K562 (cell line): ENCODE data around the gene ENSA. TPM values are rescaled to one million over a fixed set of nuclear protein-coding genes. Genes with fewer than 3 reads are reported as not detected.

Experiments
- ARID3B ChIP-seq: fragments of 250-450 bp; sonication (Bioruptor Pico); IDR thresholded peaks from 2 replicates; pipeline ENCODE4 v1.4.0; 2020; ENCODE audit warnings: borderline replicate concordance
- ASH1L ChIP-seq: fragments of 450-650 bp; IDR thresholded peaks from 2 replicates; pipeline ENCODE4 v1.6.1; 2018; ENCODE audit warnings: borderline replicate concordance, mild to moderate bottlenecking, low read depth; ENCODE audit not compliant: partially characterized antibody
- BMI1 ChIP-seq: fragments of 150-350 bp; IDR thresholded peaks from 2 replicates; pipeline ENCODE4 v1.6.1; 2014; ENCODE audit warnings: low read length
- BRD9 ChIP-seq: fragments of 450-650 bp; IDR thresholded peaks from 2 replicates; pipeline ENCODE4 v1.6.1; 2018; ENCODE audit warnings: low read depth; ENCODE audit not compliant: partially characterized antibody
- CGGBP1 ChIP-seq: fragments of 250-450 bp; sonication (Bioruptor Pico); IDR thresholded peaks from 2 replicates; pipeline ENCODE4 v1.9.0; 2021; ENCODE audit warnings: mild to moderate bottlenecking
- CHAMP1 ChIP-seq: fragments of 450-650 bp; IDR thresholded peaks from 2 replicates; pipeline ENCODE4 v1.6.1; 2016; ENCODE audit warnings: mild to moderate bottlenecking
- COPS2 ChIP-seq: fragments of 450-650 bp; conservative IDR thresholded peaks from 2 replicates; pipeline ENCODE4 v1.6.1; 2016; ENCODE audit warnings: mild to moderate bottlenecking, moderate library complexity
- ETV1 ChIP-seq: fragments of 450-650 bp; conservative IDR thresholded peaks from 2 replicates; pipeline ENCODE4 v1.6.1; 2016; ENCODE audit warnings: missing genetic modification characterization, control low read depth, low read depth, missing compliant biosample characterization
- FOXK2 ChIP-seq, 2 experiments: fragments of 450-650 bp; IDR thresholded peaks in 1 of 2; conservative IDR thresholded peaks in 1 of 2; 2 replicates each; pipeline ENCODE4 v1.6.1; 2016; ENCODE audit warnings: low read depth in 2 of 2, mild to moderate bottlenecking in 1 of 2
- FOXM1 ChIP-seq, 2 experiments: fragments of 450-650 bp in 1 of 2; sonication (generic) in 1 of 2; formaldehyde crosslinking in 1 of 2; IDR thresholded peaks; 2 replicates each; pipeline versions ENCODE4 v1.6.1 to v1.9.0; 2017 to 2022; ENCODE audit warnings: low read depth in 2 of 2, mild to moderate bottlenecking in 2 of 2, missing genetic modification reagents in 1 of 2, moderate library complexity in 1 of 2
- HDAC6 ChIP-seq: IDR thresholded peaks from 2 replicates; pipeline ENCODE4 v1.6.1; 2012; ENCODE audit warnings: low read depth, mild to moderate bottlenecking, control low read depth, inconsistent platforms, low read length, moderate library complexity
- JUND ChIP-seq, 2 experiments: IDR thresholded peaks; 2 replicates in 1 of 2; 3 replicates in 1 of 2; pipeline ENCODE4 v1.6.1; 2011; ENCODE audit warnings: borderline replicate concordance in 2 of 2, low read depth in 2 of 2, low read length in 2 of 2, improper control_type of control experiment in 1 of 2, missing biosample characterization in 1 of 2, missing genetic modification characterization in 1 of 2, missing genetic modification reagents in 1 of 2
- MIER1 ChIP-seq: fragments of 450-650 bp; IDR thresholded peaks from 2 replicates; pipeline ENCODE4 v1.6.1; 2016; ENCODE audit warnings: antibody characterized with exemption, mild to moderate bottlenecking, low read depth
- PTBP1 ChIP-seq: fragments of 200-400 bp; formaldehyde crosslinking; IDR thresholded peaks from 2 replicates; pipeline ENCODE4 v1.6.1; 2017; ENCODE audit warnings: low read depth, low read length
- RAD51 ChIP-seq: fragments of 450-650 bp; IDR thresholded peaks from 2 replicates; pipeline ENCODE4 v1.7.1; 2016; ENCODE audit warnings: low read depth, mild to moderate bottlenecking, borderline replicate concordance
- SFPQ ChIP-seq: fragments of 200-400 bp; formaldehyde crosslinking; IDR thresholded peaks from 2 replicates; pipeline ENCODE4 v1.6.1; 2017; ENCODE audit warnings: mild to moderate bottlenecking, low read depth, low read length, moderate library complexity
- SIX5 ChIP-seq, 2 experiments: IDR thresholded peaks; 2 replicates each; pipeline ENCODE4 v1.6.1; 2011; ENCODE audit warnings: low read length in 2 of 2, borderline replicate concordance in 1 of 2, low read depth in 1 of 2, mild to moderate bottlenecking in 1 of 2, moderate library complexity in 1 of 2; ENCODE audit not compliant: insufficient read depth in 1 of 2
- TRIM24 ChIP-seq, 2 experiments: fragments of 450-650 bp; IDR thresholded peaks; 2 replicates each; pipeline ENCODE4 v1.6.1; 2016
- ZNF586 ChIP-seq: fragments of 450-650 bp; formaldehyde crosslinking; conservative IDR thresholded peaks from 2 replicates; pipeline ENCODE4 v1.4.0; 2020; ENCODE audit warnings: mild to moderate bottlenecking, moderate library complexity
- ZZZ3 ChIP-seq: fragments of 450-650 bp; IDR thresholded peaks from 2 replicates; pipeline ENCODE4 v1.6.1; 2016; ENCODE audit warnings: antibody characterized with exemption, mild to moderate bottlenecking, moderate library complexity
- polyA plus RNA-seq, 8 experiments: library from polyadenylated mRNA; depleted of rRNA in 4 of 8; stranded (reverse) in 5 of 8; unstranded in 3 of 8; fragments of >200 nt; fragmentation: Nextera tagmentation in 2 of 8; fragmentation: Illumina TruSeq in 1 of 8; extraction: Ambion mirVana in 2 of 8; extraction: Trizol in 1 of 8; gene quantifications; 2 replicates each; pipeline versions ENCODE4 v1.2.1 to v1.2.3, GENCODE V29; 2011 to 2014; ENCODE audit warnings: inconsistent platforms in 1 of 8, missing spikeins in 1 of 8
- total RNA-seq, 7 experiments: library from RNA; depleted of rRNA in 6 of 7; stranded (reverse); fragments of >200 nt in 6 of 7; fragmentation: Illumina TruSeq in 2 of 7; extraction: Trizol in 2 of 7; gene quantifications; 2 replicates each; pipeline versions ENCODE4 v1.2.1 to v1.2.3, GENCODE V29; 2011 to 2021; ENCODE audit warnings: low replicate concordance in 1 of 7

ENSA gene
- total and polyA plus RNA-seq, 9 of the 15 experiments (the other 6 are each of a cell fraction or from before 2014, with no cell fraction given), result 68.1 to 605 (median 188) TPM

- TF ChIP-seq ZZZ3, result no peak
- peak; percentile 52; the same call in 1 of the 2 replicates for TF ChIP-seq FOXM1 (IDR thresholded peaks at IDR 0.05; ENCODE audit: low read depth)
- TF ChIP-seq FOXM1 (CRISPR knock-in tag; IDR thresholded peaks at IDR 0.05; ENCODE audit: low read depth), result no peak
- TF ChIP-seq ASH1L, result no peak
- no peak for TF ChIP-seq SFPQ
- no peak for TF ChIP-seq RAD51
- peak; percentile 77 for TF ChIP-seq ETV1 (tag)
- 0 out of 2 replicates have a peak, but pooled peaks have one; percentile 48 for TF ChIP-seq ZNF586 (CRISPR knock-in tag)
- TF ChIP-seq BMI1, result no peak
- no peak for TF ChIP-seq FOXK2 (conservative IDR thresholded peaks at IDR 0.05 in 1 of 2, IDR thresholded peaks at IDR 0.05 in 1 of 2; ENCODE audit: low read depth in 2 of 2)
- no peak for TF ChIP-seq HDAC6
- TF ChIP-seq MIER1, result no peak
- no peak; a peak in 1 of 4 replicates for TF ChIP-seq SIX5 (IDR thresholded peaks at IDR 0.05; ENCODE audit: borderline replicate concordance in 1 of 2, insufficient read depth in 1 of 2, low read depth in 1 of 2, low read length in 2 of 2)
- no peak for TF ChIP-seq CHAMP1
- TF ChIP-seq TRIM24 (IDR thresholded peaks at IDR 0.05), result no peak
- TF ChIP-seq JUND (IDR thresholded peaks at IDR 0.05; ENCODE audit: borderline replicate concordance, low read depth, low read length), result no peak
- no peak for TF ChIP-seq JUND (tag; IDR thresholded peaks at IDR 0.05; ENCODE audit: borderline replicate concordance, low read depth, low read length)
- no peak for TF ChIP-seq ARID3B (CRISPR knock-in tag)
- TF ChIP-seq BRD9, result no peak
- no peak for TF ChIP-seq PTBP1
- no peak for TF ChIP-seq COPS2
- peak; percentile 67; the same call in 1 of the 2 replicates for TF ChIP-seq CGGBP1
These were observed 50.1 kb downstream of the ENSA start, which contains the start of gene MCL1 (continued) for GRCh38 chr1:150579110-150579944.
